ENCODE measurements around the gene FOXK1. TPM values are rescaled to one million over a fixed set of nuclear protein-coding genes. Genes with fewer than 3 reads are reported as not detected.

The FOXK1 gene
- total RNA-seq, 2 experiments from 2014 or later = 32.7 to 33.2 TPM

GRCh38 chr7:4722960-4723630, 41.0 kb downstream of the FOXK1 start:
- no peak overlapping the region for H3K27ac Mint-ChIP-seq
- peaks cover 28% of the 10 kb centered on the region for H3K4me1 Mint-ChIP-seq
- POLR2A ChIA-PET = no interaction called here
- H3K36me3 Mint-ChIP-seq (ENCODE audit: low read depth) = no peaks in the 10 kb centered on the region
- DNase-seq = no peak
- H3K4me3 Mint-ChIP-seq = no peak overlapping the region
- H3K9me3 Mint-ChIP-seq = no peaks in the 10 kb centered on the region
- CTCF ChIA-PET = no interaction called here
- H3K27me3 Mint-ChIP-seq = no peaks in the 10 kb centered on the region

DNA sequence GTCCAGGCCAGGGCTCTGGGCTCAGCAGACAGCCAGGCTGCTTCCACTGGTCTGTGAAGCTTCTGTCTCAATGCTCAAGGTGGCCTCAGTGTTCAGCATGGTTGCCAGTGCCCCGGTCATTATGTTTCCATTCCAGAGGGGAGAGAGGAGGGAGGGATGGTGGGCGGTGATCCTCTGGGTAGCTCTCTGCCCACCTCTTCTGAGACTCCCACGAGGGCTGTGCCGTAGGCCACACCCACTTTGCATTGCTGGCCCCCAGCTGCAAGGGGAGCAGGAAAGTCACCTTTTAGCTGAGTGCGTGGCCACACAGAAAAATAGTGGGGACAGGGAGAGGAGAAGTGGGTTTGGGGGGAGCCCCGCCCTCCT, 42.5 kb downstream of the FOXK1 start:
- peaks cover 30% of the 10 kb centered on the region for H3K4me1 Mint-ChIP-seq
- ChIA-PET POLR2A (interaction anchor here (0.9 to 2.6 kb wide), 5 partner anchors 12 to 83 kb away, joined by 3 to 13 read pairs (median 5); partner anchors contain the start of gene FOXK1), CTCF (interaction anchor here (0.8 kb wide), 1 partner anchor 20 kb away, joined by 3 read pairs; no protein-coding TSS in a partner anchor)
- no peak for DNase-seq
- H3K4me3 Mint-ChIP-seq = peak overlapping the region; percentile 67
- no peaks in the 10 kb centered on the region for H3K27me3 Mint-ChIP-seq
- H3K36me3 Mint-ChIP-seq (ENCODE audit: low read depth) = no peaks in the 10 kb centered on the region
- peak overlapping the region; percentile 71 for H3K27ac Mint-ChIP-seq
- H3K9me3 Mint-ChIP-seq = no peaks in the 10 kb centered on the region

DNA sequence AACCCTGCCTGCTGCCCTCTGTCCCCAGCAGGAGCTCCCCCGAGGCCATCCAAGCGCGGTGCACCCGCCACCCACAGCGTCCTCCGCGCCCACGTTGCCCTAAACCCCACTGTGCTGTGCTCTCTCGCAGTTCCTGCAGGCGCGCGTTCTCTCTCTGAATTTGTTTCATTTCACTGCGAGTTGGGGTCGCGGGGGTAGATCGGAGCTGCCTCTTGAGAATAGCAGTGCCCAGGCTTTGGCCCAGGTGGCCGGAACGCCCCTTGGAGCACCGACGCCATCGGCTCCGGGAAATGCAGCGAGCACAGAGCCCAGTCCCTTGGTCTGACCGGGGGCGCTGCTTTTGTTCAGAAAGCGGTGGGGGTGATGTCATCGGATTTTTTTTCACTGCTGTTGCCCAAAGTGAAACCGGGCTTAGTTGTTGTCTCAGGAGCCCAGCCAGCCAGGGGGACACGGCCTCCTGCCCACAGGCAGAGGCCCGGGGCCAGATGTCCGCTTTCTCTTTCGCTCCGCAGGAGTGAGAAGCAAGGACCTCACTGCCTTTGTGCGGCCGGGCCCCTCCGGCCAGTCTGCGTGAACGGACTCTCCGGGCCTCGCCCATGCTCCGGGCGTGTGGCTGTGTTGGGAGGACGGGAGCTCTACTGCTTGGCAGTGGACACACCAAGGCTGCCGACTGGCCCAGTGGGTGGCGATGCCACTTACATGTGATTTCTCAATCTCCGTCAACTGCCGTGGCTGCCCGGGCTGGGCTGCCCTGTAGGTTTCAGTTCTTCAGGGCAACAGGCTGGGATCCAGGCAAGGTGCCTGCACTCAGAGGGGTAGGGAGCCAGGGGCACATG, 43.1 kb downstream of the FOXK1 start:
- POLR2A ChIA-PET = interaction anchor here (0.9 to 2.6 kb wide), 5 partner anchors 13 to 83 kb away, joined by 3 to 13 read pairs (median 5); partner anchors contain the start of gene FOXK1
- CTCF ChIA-PET = no interaction called here
- Mint-ChIP-seq H3K27ac (peak overlapping the region; percentile 71), H3K36me3 (ENCODE audit: low read depth) (peaks cover 2% of the 10 kb centered on the region), H3K4me3 (peak overlapping the region; percentile 67), H3K4me1 (peaks cover 26% of the 10 kb centered on the region), H3K27me3 (no peaks in the 10 kb centered on the region), H3K9me3 (no peaks in the 10 kb centered on the region)
- peak; percentile 58 for DNase-seq

DNA sequence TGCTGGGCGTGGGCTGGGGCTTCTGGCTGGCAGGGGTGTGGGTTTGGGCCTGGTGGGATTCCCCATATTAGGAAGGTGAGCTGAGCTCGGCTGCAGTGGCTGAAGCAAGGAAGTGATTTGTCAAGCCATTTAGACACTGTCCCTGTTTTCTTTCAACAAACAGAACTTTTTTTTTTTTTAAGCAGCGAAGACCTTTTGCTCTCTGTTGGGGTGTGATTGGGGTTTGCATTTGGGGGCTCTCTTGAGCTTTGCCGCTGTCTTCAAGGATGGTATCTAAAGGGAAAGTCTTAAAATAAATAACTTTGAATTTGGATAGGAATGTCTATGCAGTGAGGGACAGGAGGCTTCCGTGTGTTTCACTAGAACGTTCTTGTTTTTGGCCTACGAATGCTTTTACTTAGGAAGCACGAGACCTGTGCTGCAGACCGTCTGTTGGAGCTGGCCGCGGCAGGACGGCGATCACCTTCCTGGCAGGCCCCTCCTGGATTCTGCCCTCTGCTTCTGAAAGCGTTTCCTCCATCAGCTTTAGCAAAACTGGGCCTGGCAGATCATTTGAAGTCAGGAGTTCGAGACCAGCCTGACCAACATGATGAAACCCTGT, 43.9 kb downstream of the FOXK1 start:
- peak overlapping the region; percentile 71 for H3K27ac Mint-ChIP-seq
- peaks cover 2% of the 10 kb centered on the region for H3K36me3 Mint-ChIP-seq (ENCODE audit: low read depth)
- peak overlapping the region; percentile 67 for H3K4me3 Mint-ChIP-seq
- ChIA-PET POLR2A (interaction anchor here (2.6 kb wide), 1 partner anchor 19 kb away, joined by 13 read pairs; no protein-coding TSS in a partner anchor), CTCF (no interaction called here)
- DNase-seq = no peak
- H3K9me3 Mint-ChIP-seq = no peaks in the 10 kb centered on the region
- H3K4me1 Mint-ChIP-seq = peaks cover 26% of the 10 kb centered on the region
- no peaks in the 10 kb centered on the region for H3K27me3 Mint-ChIP-seq

- CTCF ChIA-PET = no interaction called here
- H3K4me3 Mint-ChIP-seq = no peak overlapping the region
- no peak overlapping the region for H3K27ac Mint-ChIP-seq
- H3K9me3 Mint-ChIP-seq = no peaks in the 10 kb centered on the region
- peaks cover 2% of the 10 kb centered on the region for H3K36me3 Mint-ChIP-seq (ENCODE audit: low read depth)
- peaks cover 26% of the 10 kb centered on the region for H3K4me1 Mint-ChIP-seq
- H3K27me3 Mint-ChIP-seq = no peaks in the 10 kb centered on the region
- no peak for DNase-seq
- POLR2A ChIA-PET = interaction anchor here (2.6 kb wide), 1 partner anchor 19 kb away, joined by 13 read pairs; no protein-coding TSS in a partner anchor
Measured at GRCh38 chr7:4726566-4726965, 44.5 kb downstream of the FOXK1 start.

DNA sequence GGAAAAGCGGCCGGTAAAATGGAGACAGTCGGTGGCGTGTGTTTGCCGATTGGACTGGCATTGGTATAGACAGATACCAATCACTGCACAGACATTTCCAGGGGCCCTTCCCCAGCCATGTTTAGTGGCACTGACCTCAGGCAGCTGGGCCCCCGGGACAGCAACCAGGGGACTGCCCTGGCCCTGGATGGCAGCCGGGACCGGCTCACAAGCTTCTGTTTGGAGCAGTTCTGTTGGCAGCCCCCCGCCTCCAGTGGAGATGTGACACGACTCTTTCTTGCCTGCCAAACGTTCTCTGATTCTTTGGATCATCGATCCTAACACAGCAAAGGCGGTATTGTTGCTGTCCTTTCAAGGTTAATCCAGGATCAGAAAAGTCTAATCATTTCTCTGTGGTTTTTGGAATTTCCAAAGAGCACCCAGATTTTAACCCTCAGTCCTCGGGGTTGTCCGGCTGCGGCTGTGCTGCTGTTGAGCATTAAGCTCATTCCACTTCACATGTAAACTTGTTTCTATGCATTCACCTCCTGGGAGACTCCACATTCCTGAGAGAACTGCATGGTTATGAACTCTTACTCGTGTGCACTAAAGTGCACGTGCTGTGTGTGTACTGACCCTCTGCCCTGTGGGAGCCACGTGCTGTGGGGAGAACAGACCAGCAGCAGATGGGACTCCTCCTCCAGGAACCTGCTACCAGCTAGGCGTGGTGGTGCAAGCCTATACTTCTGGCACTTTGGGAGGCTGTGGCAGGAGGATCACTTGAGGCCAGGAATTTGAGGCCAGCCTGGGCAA, 46.0 kb downstream of the FOXK1 start:
- Mint-ChIP-seq H3K9me3 (no peaks in the 10 kb centered on the region), H3K36me3 (ENCODE audit: low read depth) (peaks cover 2% of the 10 kb centered on the region), H3K27me3 (no peaks in the 10 kb centered on the region), H3K27ac (no peak overlapping the region), H3K4me3 (no peak overlapping the region), H3K4me1 (peaks cover 31% of the 10 kb centered on the region)
- DNase-seq = no peak
- ChIA-PET CTCF (no interaction called here), POLR2A (interaction anchor here (0.8 kb wide), 1 partner anchor 47 kb away, joined by 3 read pairs; the partner anchor contains the start of gene AP5Z1)

- H3K4me3 Mint-ChIP-seq = no peak overlapping the region
- no peaks in the 10 kb centered on the region for H3K27me3 Mint-ChIP-seq
- no peak overlapping the region for H3K27ac Mint-ChIP-seq
- POLR2A ChIA-PET = no interaction called here
- peaks cover 39% of the 10 kb centered on the region for H3K4me1 Mint-ChIP-seq
- CTCF ChIA-PET = no interaction called here
- H3K9me3 Mint-ChIP-seq = no peaks in the 10 kb centered on the region
- no peak for DNase-seq
- H3K36me3 Mint-ChIP-seq (ENCODE audit: low read depth) = peaks cover 2% of the 10 kb centered on the region
Measured at GRCh38 chr7:4729266-4729665, 47.2 kb downstream of the FOXK1 start.

- Mint-ChIP-seq H3K27ac (no peak overlapping the region), H3K36me3 (ENCODE audit: low read depth) (peaks cover 2% of the 10 kb centered on the region), H3K9me3 (no peaks in the 10 kb centered on the region), H3K4me3 (no peak overlapping the region), H3K27me3 (no peaks in the 10 kb centered on the region), H3K4me1 (peaks cover 35% of the 10 kb centered on the region)
- POLR2A ChIA-PET = no interaction called here
- DNase-seq = no peak
- CTCF ChIA-PET = no interaction called here
Measured at GRCh38 chr7:4730276-4730675, 48.2 kb downstream of the FOXK1 start.

DNA sequence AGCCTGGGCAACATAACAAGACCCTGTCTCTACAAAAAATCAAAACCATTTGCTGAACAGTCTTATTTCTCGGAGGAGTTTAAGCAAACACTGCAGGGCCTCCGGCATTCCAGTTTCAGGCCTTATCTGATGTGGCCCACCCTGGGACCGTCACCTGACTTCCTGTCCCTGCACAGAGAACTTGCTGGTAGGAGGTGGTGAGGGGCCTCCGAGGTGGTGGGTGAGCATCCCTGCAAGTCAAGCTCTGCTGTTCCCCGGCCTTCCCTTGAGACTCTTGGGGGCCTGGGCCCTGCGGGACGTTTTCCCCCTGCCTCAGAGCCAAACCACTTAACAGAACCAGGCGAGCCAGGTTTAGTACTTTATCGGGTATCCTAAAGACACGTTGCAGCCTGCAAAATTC, 48.9 kb downstream of the FOXK1 start:
- CTCF ChIA-PET = no interaction called here
- Mint-ChIP-seq H3K36me3 (ENCODE audit: low read depth) (peaks cover 2% of the 10 kb centered on the region), H3K9me3 (no peaks in the 10 kb centered on the region), H3K4me1 (peaks cover 30% of the 10 kb centered on the region), H3K27ac (no peak overlapping the region), H3K4me3 (no peak overlapping the region), H3K27me3 (no peaks in the 10 kb centered on the region)
- no peak for DNase-seq
- POLR2A ChIA-PET = no interaction called here

GRCh38 chr7:4731803-4732202, 49.7 kb downstream of the FOXK1 start:
- no peaks in the 10 kb centered on the region for H3K27me3 Mint-ChIP-seq
- H3K9me3 Mint-ChIP-seq = no peaks in the 10 kb centered on the region
- no peak overlapping the region for H3K27ac Mint-ChIP-seq
- H3K4me1 Mint-ChIP-seq = peaks cover 28% of the 10 kb centered on the region
- peaks cover 2% of the 10 kb centered on the region for H3K36me3 Mint-ChIP-seq (ENCODE audit: low read depth)
- DNase-seq = no peak
- H3K4me3 Mint-ChIP-seq = no peak overlapping the region
- ChIA-PET CTCF (no interaction called here), POLR2A (no interaction called here)

DNA sequence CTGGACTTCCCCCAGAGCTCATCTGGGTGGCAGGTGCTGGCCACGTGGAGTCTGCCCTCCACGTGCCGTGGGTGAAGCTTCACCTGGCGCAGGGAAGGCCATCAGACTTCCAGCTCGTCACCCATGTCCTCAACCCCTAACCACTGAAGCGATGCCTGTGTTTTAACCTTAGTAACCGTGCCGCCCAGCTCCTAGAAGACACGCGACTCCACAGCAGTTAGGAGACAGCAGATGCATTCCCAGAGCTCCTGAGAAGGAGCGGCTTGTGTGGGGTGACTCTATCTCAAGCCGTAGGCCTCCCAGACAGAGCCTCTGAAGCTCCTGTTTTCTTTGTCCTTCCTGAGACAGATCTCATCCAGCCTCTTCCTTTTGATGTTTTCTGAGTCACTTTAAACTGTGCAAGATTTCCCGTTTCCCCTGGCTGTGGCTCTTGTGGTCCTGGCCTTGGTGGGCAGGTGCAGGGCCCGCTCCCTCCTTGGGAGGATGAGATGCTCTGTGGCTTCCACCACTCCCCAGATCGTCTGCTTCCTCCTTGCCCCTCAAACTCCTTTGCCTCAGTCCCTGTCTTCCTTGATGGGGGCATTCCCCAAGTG, 51.9 kb downstream of the FOXK1 start:
- Mint-ChIP-seq H3K9me3 (no peaks in the 10 kb centered on the region), H3K4me1 (peaks cover 40% of the 10 kb centered on the region), H3K27ac (no peak overlapping the region), H3K36me3 (ENCODE audit: low read depth) (peaks cover 2% of the 10 kb centered on the region), H3K27me3 (no peaks in the 10 kb centered on the region), H3K4me3 (no peak overlapping the region)
- CTCF ChIA-PET = interaction anchor here (1.0 kb wide), 1 partner anchor 10 kb away, joined by 4 read pairs; no protein-coding TSS in a partner anchor
- no peak for DNase-seq
- POLR2A ChIA-PET = interaction anchor here (1.0 to 2.8 kb wide), 3 partner anchors 11 to 41 kb away, joined by 3 to 9 read pairs (median 4); partner anchors contain the start of gene AP5Z1

- Mint-ChIP-seq H3K36me3 (ENCODE audit: low read depth) (peaks cover 2% of the 10 kb centered on the region), H3K27ac (no peak overlapping the region), H3K4me3 (no peak overlapping the region), H3K4me1 (peaks cover 48% of the 10 kb centered on the region), H3K9me3 (no peaks in the 10 kb centered on the region), H3K27me3 (no peaks in the 10 kb centered on the region)
- POLR2A ChIA-PET = interaction anchor here (1.2 to 2.8 kb wide), 2 partner anchors 10 to 93 kb away, joined by 3 to 9 read pairs; no protein-coding TSS in a partner anchor
- no peak for DNase-seq
- CTCF ChIA-PET = interaction anchor here (1.0 kb wide), 1 partner anchor 9 kb away, joined by 4 read pairs; no protein-coding TSS in a partner anchor
Measured at GRCh38 chr7:4734587-4735345, 52.7 kb downstream of the FOXK1 start.
